Large intestine (tissue), 3 donors: ENCODE results near the gene NFIL3. TPM values are rescaled to one million over a fixed set of nuclear protein-coding genes. Genes with fewer than 3 reads are reported as not detected.
"Not testable (repeated sequence)": the region's sequence is repeated elsewhere in the genome, so short reads cannot be mapped to it uniquely, and the experiment has no call there.

ENCODE experiments used
- DNase-seq, 2 donors: peaks; one replicate each; pipeline versions ENCODE4 v3.0.0 to v3.0.0-alpha.2; 2013
- H3K27ac ChIP-seq: one replicate; pipeline ENCODE4 v1.5.1; 2013; ENCODE audit warnings: low read length
- H3K27me3 ChIP-seq: 2 replicates; pipeline ENCODE4 v1.6.1; 2013; ENCODE audit warnings: low read length; ENCODE audit not compliant: control insufficient read depth, insufficient read depth
- H3K36me3 ChIP-seq: 2 replicates; pipeline ENCODE4 v1.6.1; 2013; ENCODE audit warnings: low read length; ENCODE audit not compliant: control insufficient read depth, insufficient read depth
- H3K4me1 ChIP-seq: one replicate; pipeline ENCODE4 v1.6.1; 2013; ENCODE audit warnings: low read length; ENCODE audit not compliant: control insufficient read depth, insufficient read depth
- H3K4me3 ChIP-seq: one replicate; pipeline ENCODE4 v1.5.1; 2013; ENCODE audit warnings: low read length
- H3K9me3 ChIP-seq: one replicate; pipeline ENCODE4 v1.6.1; 2013; ENCODE audit warnings: mild to moderate bottlenecking, low read depth, low read length, moderate library complexity; ENCODE audit not compliant: control insufficient read depth
- WGBS: methylation state at CpG from one replicate; pipeline ENCODE4 v1.1.5; 2013; ENCODE audit warnings: low lambda C conversion rate; ENCODE audit not compliant: insufficient coverage; 5-methylcytosine and 5-hydroxymethylcytosine counted together
- polyA plus RNA-seq: library from polyadenylated mRNA; unstranded; fragments of 120-200 nt; gene quantifications from one replicate; pipeline ENCODE4 v1.2.1, GENCODE V29; 2013

Gene NFIL3
- polyA plus RNA-seq, 1 donor: 51.9 TPM

GRCh38 chr9:91395106-91395552 lies 28.5 kb downstream of the NFIL3 start:
- H3K27me3 ChIP-seq: no peaks in the 10 kb centered on the region
- H3K27ac ChIP-seq: peak overlapping the region; percentile 41
- H3K36me3 ChIP-seq: no peaks in the 10 kb centered on the region
- DNase-seq: peak; percentile 58 to 78
- H3K4me1 ChIP-seq: peaks cover 3% of the 10 kb centered on the region
- no peak overlapping the region for H3K4me3 ChIP-seq
- no peaks in the 10 kb centered on the region for H3K9me3 ChIP-seq
- WGBS: no CpG with 5 or more reads among the region's 4 CpGs

GRCh38 chr9:91393826-91394225 lies 29.8 kb downstream of the NFIL3 start:
- Histone ChIP-seq H3K9me3 (no peaks in the 10 kb centered on the region), H3K36me3 (no peaks in the 10 kb centered on the region), H3K4me3 (no peak overlapping the region), H3K27me3 (no peaks in the 10 kb centered on the region), H3K4me1 (peaks cover 3% of the 10 kb centered on the region), H3K27ac (no peak overlapping the region)
- 100% methylated on average over 1 of the region's 5 CpGs for WGBS
- DNase-seq: no peak

- no peak for DNase-seq
- 100% methylated on average over 1 of the region's 1 CpG for WGBS
- Histone ChIP-seq H3K4me1 (peaks cover 3% of the 10 kb centered on the region), H3K4me3 (no peak overlapping the region), H3K27ac (no peak overlapping the region), H3K36me3 (no peaks in the 10 kb centered on the region), H3K27me3 (no peaks in the 10 kb centered on the region), H3K9me3 (no peaks in the 10 kb centered on the region)
Measured at GRCh38 chr9:91392435-91392834, 31.2 kb downstream of the NFIL3 start.

- Histone ChIP-seq H3K9me3 (no peaks in the 10 kb centered on the region), H3K27ac (no peak overlapping the region), H3K27me3 (no peaks in the 10 kb centered on the region), H3K4me3 (no peak overlapping the region), H3K4me1 (peaks cover 3% of the 10 kb centered on the region), H3K36me3 (no peaks in the 10 kb centered on the region)
- 90% methylated on average over 2 of the region's 2 CpGs for WGBS
- no peak for DNase-seq
Measured at GRCh38 chr9:91391818-91392217, 31.8 kb downstream of the NFIL3 start.

GRCh38 chr9:91391412-91391811 lies 32.2 kb downstream of the NFIL3 start:
- WGBS: 100% methylated on average over 1 of the region's 5 CpGs
- no peak overlapping the region for H3K27ac ChIP-seq

GRCh38 chr9:91389686-91390085 lies 33.9 kb downstream of the NFIL3 start:
- not testable (repeated sequence) for H3K36me3 ChIP-seq, H3K27me3 ChIP-seq, H3K4me1 ChIP-seq, DNase-seq, H3K27ac ChIP-seq, H3K4me3 ChIP-seq, H3K9me3 ChIP-seq
- WGBS: no CpG with 5 or more reads among the region's 4 CpGs

More at GRCh38 chr9:91391412-91391811, 32.2 kb downstream of the NFIL3 start:
- H3K4me1 ChIP-seq: peaks cover 3% of the 10 kb centered on the region
- no peak overlapping the region for H3K4me3 ChIP-seq
- H3K36me3 ChIP-seq: no peaks in the 10 kb centered on the region
- H3K9me3 ChIP-seq: no peaks in the 10 kb centered on the region
- DNase-seq: no peak
- no peaks in the 10 kb centered on the region for H3K27me3 ChIP-seq

GRCh38 chr9:91386765-91387164 lies 36.9 kb downstream of the NFIL3 start:
- peak in 1 of 2 donors; percentile 26 for DNase-seq
- no peak overlapping the region for H3K4me3 ChIP-seq
- H3K27me3 ChIP-seq: no peaks in the 10 kb centered on the region
- H3K4me1 ChIP-seq: no peaks in the 10 kb centered on the region
- no peaks in the 10 kb centered on the region for H3K9me3 ChIP-seq
- H3K27ac ChIP-seq: no peak overlapping the region
- no peaks in the 10 kb centered on the region for H3K36me3 ChIP-seq

- no CpG with 5 or more reads among the region's 1 CpG for WGBS
- Histone ChIP-seq H3K4me1 (no peaks in the 10 kb centered on the region), H3K27ac (no peak overlapping the region), H3K9me3 (no peaks in the 10 kb centered on the region), H3K27me3 (no peaks in the 10 kb centered on the region), H3K36me3 (no peaks in the 10 kb centered on the region), H3K4me3 (no peak overlapping the region)
- DNase-seq: no peak
Measured at GRCh38 chr9:91384954-91385353, 38.7 kb downstream of the NFIL3 start.

GRCh38 chr9:91383577-91383976 lies 40.1 kb downstream of the NFIL3 start:
- Histone ChIP-seq H3K36me3 (no peaks in the 10 kb centered on the region), H3K9me3 (no peaks in the 10 kb centered on the region), H3K27ac (no peak overlapping the region), H3K4me1 (no peaks in the 10 kb centered on the region), H3K27me3 (no peaks in the 10 kb centered on the region), H3K4me3 (no peak overlapping the region)
- no peak for DNase-seq

- no peaks in the 10 kb centered on the region for H3K36me3 ChIP-seq
- H3K4me1 ChIP-seq: no peaks in the 10 kb centered on the region
- no CpG with 5 or more reads among the region's 4 CpGs for WGBS
- H3K27ac ChIP-seq: no peak overlapping the region
- H3K27me3 ChIP-seq: no peaks in the 10 kb centered on the region
- H3K4me3 ChIP-seq: no peak overlapping the region
- H3K9me3 ChIP-seq: peaks cover 7% of the 10 kb centered on the region
- DNase-seq: no peak
Measured at GRCh38 chr9:91382298-91382697, 41.3 kb downstream of the NFIL3 start.

- Histone ChIP-seq H3K9me3 (peaks cover 7% of the 10 kb centered on the region), H3K27ac (no peak overlapping the region), H3K4me1 (no peaks in the 10 kb centered on the region), H3K27me3 (no peaks in the 10 kb centered on the region), H3K4me3 (no peak overlapping the region), H3K36me3 (no peaks in the 10 kb centered on the region)
- WGBS: 100% methylated on average over 1 of the region's 3 CpGs
- DNase-seq: no peak
Measured at GRCh38 chr9:91379426-91379825, 44.2 kb downstream of the NFIL3 start.
